Lung (tissue), 12 donors: ENCODE measurements around the gene TSPAN5. TPM values are rescaled to one million over a fixed set of nuclear protein-coding genes. Genes with fewer than 3 reads are reported as not detected.

Source experiments
- ATAC-seq: fragments of 200-7000 bp; cut with Tn5 transposase; one replicate; pipeline ENCODE4 v1.9.1; 2020; ENCODE audit warnings: moderate number of reproducible peaks; ENCODE audit not compliant: insufficient read depth, low FRiP score
- DNase-seq, 3 donors: peaks; one replicate each; pipeline ENCODE4 v3.0.0-alpha.2; 2013 to 2017
- H3K27ac ChIP-seq, 2 donors: one replicate each; pipeline ENCODE4 v1.5.1; 2013; ENCODE audit warnings: mild to moderate bottlenecking in 2 of 2, moderate library complexity in 2 of 2, control low read depth in 1 of 2, inconsistent platforms in 1 of 2, low read depth in 1 of 2, low read length in 1 of 2
- H3K27me3 ChIP-seq, 3 donors: one replicate each; pipeline ENCODE4 v1.5.1; 2013; ENCODE audit warnings: low read length in 2 of 3; ENCODE audit not compliant: control insufficient read depth in 3 of 3, insufficient read depth in 3 of 3
- H3K36me3 ChIP-seq, 4 donors: one replicate each; pipeline ENCODE4 v1.5.1; 2013; ENCODE audit warnings: low read length in 4 of 4, mild to moderate bottlenecking in 1 of 4, moderate library complexity in 1 of 4; ENCODE audit not compliant: control insufficient read depth in 4 of 4, insufficient read depth in 4 of 4
- H3K4me1 ChIP-seq, 5 donors: one replicate each; pipeline ENCODE4 v1.5.1; 2013; ENCODE audit warnings: low read length in 5 of 5, mild to moderate bottlenecking in 2 of 5, moderate library complexity in 1 of 5; ENCODE audit not compliant: control insufficient read depth in 5 of 5, insufficient read depth in 5 of 5
- H3K4me3 ChIP-seq: one replicate; pipeline ENCODE4 v1.5.1; 2013; ENCODE audit warnings: mild to moderate bottlenecking, control low read depth, moderate library complexity
- H3K9ac ChIP-seq, 2 donors: one replicate each; pipeline ENCODE4 v1.5.1; 2013; ENCODE audit warnings: low read length in 2 of 2, control low read depth in 1 of 2; ENCODE audit not compliant: insufficient read depth in 1 of 2
- H3K9me3 ChIP-seq, 4 donors: one replicate each; pipeline ENCODE4 v1.5.1; 2013; ENCODE audit warnings: low read length in 3 of 4, mild to moderate bottlenecking in 1 of 4, moderate library complexity in 1 of 4; ENCODE audit not compliant: control insufficient read depth in 4 of 4, insufficient read depth in 3 of 4
- CTCF ChIP-seq: IDR thresholded peaks from 2 replicates; pipeline ENCODE4 v1.5.1; 2012; ENCODE audit warnings: mild to moderate bottlenecking; ENCODE audit errors: control extremely low read depth, extremely low read depth
- WGBS, 2 donors: extraction: QIAGEN DNeasy Blood & Tissue Kit; methylation state at CpG; one replicate each; pipeline ENCODE4 v1.1.7; 2013; 5-methylcytosine and 5-hydroxymethylcytosine counted together
- polyA plus RNA-seq, 2 donors: library from polyadenylated mRNA; stranded (reverse); fragments of 200-250 nt; gene quantifications; one replicate each; pipeline ENCODE4 v1.2.1, GENCODE V29; 2013
- total RNA-seq, 2 donors: library from RNA; depleted of rRNA in 1 of 2; stranded (reverse); fragments of >200 nt in 1 of 2; gene quantifications; one replicate each; pipeline ENCODE4 v1.2.1, GENCODE V29; 2014 to 2021
- donor health status: control.
- donor health status: control.
- donor health status: Bipolar disorder and iron deficiency.
- donor health status: healthy.
- donor health status: DM: yes; HTN: yes; CAD: no.

The TSPAN5 gene
- total and polyA plus RNA-seq, 4 donors = 1.8 to 24.5 (median 6.3) TPM

- Histone ChIP-seq H3K27ac (no peak overlapping the region), H3K36me3 (no peaks in the 10 kb centered on the region), H3K4me3 (no peak overlapping the region), H3K4me1 (peaks cover 0 to 9% (median 0%) of the 10 kb centered on the region in 5 donors), H3K27me3 (no peaks in the 10 kb centered on the region), H3K9me3 (no peaks in the 10 kb centered on the region), H3K9ac (no peak overlapping the region)
- ATAC-seq (no peak), DNase-seq (no peak)
- 90 to 98% methylated on average over 3 of the region's 3 CpGs for WGBS, 2 donors
- no peak for TF ChIP-seq CTCF
Measured at GRCh38 chr4:98618680-98619079, 39.7 kb downstream of the TSPAN5 start.

DNA sequence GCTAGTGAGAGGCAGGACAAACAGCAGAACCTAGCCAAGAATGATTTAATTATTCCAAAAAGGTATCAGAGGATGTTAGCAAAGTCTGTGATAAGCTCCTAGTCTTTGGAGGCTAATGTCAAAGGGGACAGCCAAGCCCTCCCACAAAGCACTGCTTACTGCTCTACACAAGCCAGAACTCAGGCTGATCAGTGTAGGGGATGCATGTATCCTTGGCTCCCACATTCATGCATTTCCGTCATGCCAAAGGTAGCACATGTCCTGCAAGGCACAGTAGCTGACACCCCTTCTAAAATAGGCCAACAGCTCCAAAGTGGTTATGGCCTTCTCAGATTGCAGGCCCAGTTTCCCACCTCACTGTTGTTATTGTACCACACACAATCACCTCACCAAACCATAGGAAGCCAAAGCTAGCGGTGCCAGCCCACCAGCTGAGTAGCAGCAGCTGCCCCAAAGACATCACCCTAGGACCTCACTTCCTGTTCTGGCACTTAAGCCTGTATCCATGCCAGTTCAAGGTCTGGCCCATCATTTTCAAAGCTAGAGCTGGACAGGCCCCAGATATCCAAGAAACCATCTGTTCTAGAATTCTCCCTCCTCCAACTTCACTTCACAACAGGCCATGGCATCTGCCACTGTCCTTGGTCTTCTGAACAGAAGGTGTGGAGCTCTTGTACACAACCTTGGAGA, 40.9 kb downstream of the TSPAN5 start:
- no peak overlapping the region for H3K27ac ChIP-seq
- no peaks in the 10 kb centered on the region for H3K36me3 ChIP-seq
- H3K4me1 ChIP-seq = peaks cover 0 to 10% (median 2%) of the 10 kb centered on the region in 5 donors
- H3K4me3 ChIP-seq = no peak overlapping the region
- H3K27me3 ChIP-seq = no peaks in the 10 kb centered on the region
- no peak for ATAC-seq
- H3K9ac ChIP-seq = no peak overlapping the region
- 78 to 85% methylated on average over 2 of the region's 2 CpGs for WGBS, 2 donors
- no peak for TF ChIP-seq CTCF
- no peak for DNase-seq
- H3K9me3 ChIP-seq = no peaks in the 10 kb centered on the region

GRCh38 chr4:98615991-98616390, 42.4 kb downstream of the TSPAN5 start:
- no peak overlapping the region for H3K27ac ChIP-seq
- no peaks in the 10 kb centered on the region for H3K27me3 ChIP-seq
- H3K9ac ChIP-seq = no peak overlapping the region
- ATAC-seq (no peak), DNase-seq (no peak)
- H3K4me1 ChIP-seq = peaks cover 0 to 10% (median 2%) of the 10 kb centered on the region in 5 donors
- H3K9me3 ChIP-seq = no peaks in the 10 kb centered on the region
- no peak overlapping the region for H3K4me3 ChIP-seq
- 90 to 94% methylated on average over 3 of the region's 3 CpGs for WGBS, 2 donors
- no peaks in the 10 kb centered on the region for H3K36me3 ChIP-seq
- no peak for TF ChIP-seq CTCF

DNA sequence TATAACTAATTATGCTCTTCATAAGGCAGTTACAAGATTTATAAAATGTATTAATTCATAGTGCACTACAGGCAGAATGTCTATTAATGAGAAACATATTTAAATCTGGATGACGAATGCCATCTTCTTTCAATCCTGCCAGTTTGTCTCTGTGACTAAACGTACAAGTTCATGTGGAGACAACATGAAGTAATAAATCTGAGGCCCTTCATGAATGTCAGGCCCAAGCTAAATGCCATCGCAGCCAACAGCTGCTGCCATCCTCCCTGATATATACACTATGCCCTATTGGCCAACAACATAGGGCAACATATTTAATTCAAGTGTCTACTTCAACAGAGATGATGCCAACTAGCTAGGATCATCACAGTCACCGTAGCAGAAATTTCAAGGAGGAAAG, 43.7 kb downstream of the TSPAN5 start:
- H3K4me3 ChIP-seq = no peak overlapping the region
- no peak for TF ChIP-seq CTCF
- no peak overlapping the region for H3K27ac ChIP-seq
- no peaks in the 10 kb centered on the region for H3K36me3 ChIP-seq
- no peaks in the 10 kb centered on the region for H3K27me3 ChIP-seq
- no peak overlapping the region for H3K9ac ChIP-seq
- no peak for ATAC-seq
- no peak for DNase-seq
- H3K4me1 ChIP-seq = peaks cover 0 to 10% (median 2%) of the 10 kb centered on the region in 5 donors
- WGBS, 2 donors = 68 to 81% methylated on average over 4 of the region's 4 CpGs
- no peaks in the 10 kb centered on the region for H3K9me3 ChIP-seq
